Skeletal muscle satellite cell (primary cell): ENCODE results near the gene MCF2. TPM values are rescaled to one million over a fixed set of nuclear protein-coding genes. Genes with fewer than 3 reads are reported as not detected.

Experiments used
- H3K27me3 ChIP-seq: 2 replicates; pipeline ENCODE4 v1.7.0; 2013; ENCODE audit warnings: low read length; ENCODE audit not compliant: control insufficient read depth, insufficient read depth
- H3K36me3 ChIP-seq: 2 replicates; pipeline ENCODE4 v1.7.0; 2013; ENCODE audit warnings: mild to moderate bottlenecking, control low read depth, low read length; ENCODE audit not compliant: insufficient read depth
- H3K4me1 ChIP-seq: 2 replicates; pipeline ENCODE4 v1.7.0; 2013; ENCODE audit warnings: low read length; ENCODE audit not compliant: control insufficient read depth, insufficient read depth
- H3K4me2 ChIP-seq: 2 replicates; pipeline ENCODE4 v1.7.0; 2013; ENCODE audit warnings: mild to moderate bottlenecking, low read length
- H3K4me3 ChIP-seq: 2 replicates; pipeline ENCODE4 v1.7.0; 2013; ENCODE audit warnings: low read length
- H3K9ac ChIP-seq: 2 replicates; pipeline ENCODE4 v1.7.0; 2013; ENCODE audit warnings: mild to moderate bottlenecking, low read depth, low read length, moderate library complexity
- H3K9me3 ChIP-seq: replicated peaks from 2 replicates; pipeline ENCODE4 v1.7.0; 2013; ENCODE audit warnings: mild to moderate bottlenecking, control low read depth, low read length
- total RNA-seq: library from RNA; depleted of rRNA; stranded (reverse); fragments of >200 nt; gene quantifications from 2 replicates; pipeline ENCODE4 v1.2.3, GENCODE V29; 2012; rRNA removed

Gene MCF2, protein sequence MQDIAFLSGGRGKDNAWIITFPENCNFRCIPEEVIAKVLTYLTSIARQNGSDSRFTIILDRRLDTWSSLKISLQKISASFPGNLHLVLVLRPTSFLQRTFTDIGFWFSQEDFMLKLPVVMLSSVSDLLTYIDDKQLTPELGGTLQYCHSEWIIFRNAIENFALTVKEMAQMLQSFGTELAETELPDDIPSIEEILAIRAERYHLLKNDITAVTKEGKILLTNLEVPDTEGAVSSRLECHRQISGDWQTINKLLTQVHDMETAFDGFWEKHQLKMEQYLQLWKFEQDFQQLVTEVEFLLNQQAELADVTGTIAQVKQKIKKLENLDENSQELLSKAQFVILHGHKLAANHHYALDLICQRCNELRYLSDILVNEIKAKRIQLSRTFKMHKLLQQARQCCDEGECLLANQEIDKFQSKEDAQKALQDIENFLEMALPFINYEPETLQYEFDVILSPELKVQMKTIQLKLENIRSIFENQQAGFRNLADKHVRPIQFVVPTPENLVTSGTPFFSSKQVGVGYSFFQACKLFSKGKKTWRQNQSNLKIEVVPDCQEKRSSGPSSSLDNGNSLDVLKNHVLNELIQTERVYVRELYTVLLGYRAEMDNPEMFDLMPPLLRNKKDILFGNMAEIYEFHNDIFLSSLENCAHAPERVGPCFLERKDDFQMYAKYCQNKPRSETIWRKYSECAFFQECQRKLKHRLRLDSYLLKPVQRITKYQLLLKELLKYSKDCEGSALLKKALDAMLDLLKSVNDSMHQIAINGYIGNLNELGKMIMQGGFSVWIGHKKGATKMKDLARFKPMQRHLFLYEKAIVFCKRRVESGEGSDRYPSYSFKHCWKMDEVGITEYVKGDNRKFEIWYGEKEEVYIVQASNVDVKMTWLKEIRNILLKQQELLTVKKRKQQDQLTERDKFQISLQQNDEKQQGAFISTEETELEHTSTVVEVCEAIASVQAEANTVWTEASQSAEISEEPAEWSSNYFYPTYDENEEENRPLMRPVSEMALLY
- total RNA-seq, result under 0.01 and 0.25 TPM in 2 replicates

DNA sequence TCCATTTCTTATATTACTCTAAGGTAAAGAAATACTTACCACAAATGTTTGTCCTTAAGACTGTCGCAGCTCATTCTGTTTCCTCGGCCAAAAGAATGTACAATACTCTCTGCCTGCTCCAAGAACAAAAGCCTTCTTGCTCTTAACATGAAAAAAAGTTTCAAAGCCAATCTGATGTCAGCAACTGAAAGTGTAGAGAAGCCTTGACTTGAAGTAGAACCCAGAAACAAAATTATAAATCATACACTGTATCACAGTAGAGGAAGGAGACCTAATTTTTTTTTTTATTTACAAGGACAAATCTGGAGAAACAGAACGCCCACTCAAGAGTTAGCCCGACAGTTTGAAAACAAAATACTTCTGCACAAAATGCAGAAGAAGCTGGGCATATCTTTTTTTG lies at the start of gene MCF2:
MCF2 (minus strand) TSS at position 101 of the 400 bp plus-strand sequence. CDS start 56,423 bp downstream, outside the sequence.
- no peaks in the 10 kb centered on the region for H3K9me3 ChIP-seq
- H3K9ac ChIP-seq, result no peak within 1 kb of the TSS
- no peak within 1 kb of the TSS for H3K4me3 ChIP-seq
- no peak within 1 kb of the TSS for H3K4me2 ChIP-seq
- no peaks in the 10 kb centered on the region for H3K27me3 ChIP-seq
- H3K36me3 ChIP-seq, result no peaks in the 10 kb centered on the region
- H3K4me1 ChIP-seq, result no peaks in the 10 kb centered on the region

DNA sequence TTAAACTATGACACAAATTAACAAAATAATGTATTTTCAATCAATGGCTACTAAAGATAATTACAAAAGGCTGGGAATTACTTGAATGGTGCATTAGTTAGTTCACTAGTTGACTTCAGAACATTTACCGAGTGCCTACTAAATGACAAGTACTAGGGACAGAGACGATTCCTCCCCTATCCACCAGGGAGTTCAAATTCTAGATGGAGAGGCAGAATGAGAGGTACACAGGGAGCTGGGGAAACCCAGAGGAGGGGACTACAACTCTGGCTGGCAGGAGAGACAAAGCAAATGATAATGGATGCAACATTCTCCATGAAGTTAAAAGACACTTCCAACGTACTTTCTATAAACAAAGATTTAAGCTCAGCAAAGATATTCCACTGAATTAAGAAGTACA lies 43.1 kb upstream of the MCF2 start:
- peaks cover 3% of the 10 kb centered on the region for H3K36me3 ChIP-seq
- no peak overlapping the region for H3K9ac ChIP-seq
- H3K4me2 ChIP-seq, result no peak overlapping the region
- no peaks in the 10 kb centered on the region for H3K9me3 ChIP-seq
- H3K4me3 ChIP-seq, result no peak overlapping the region
- H3K4me1 ChIP-seq, result no peaks in the 10 kb centered on the region
- H3K27me3 ChIP-seq, result no peaks in the 10 kb centered on the region

DNA sequence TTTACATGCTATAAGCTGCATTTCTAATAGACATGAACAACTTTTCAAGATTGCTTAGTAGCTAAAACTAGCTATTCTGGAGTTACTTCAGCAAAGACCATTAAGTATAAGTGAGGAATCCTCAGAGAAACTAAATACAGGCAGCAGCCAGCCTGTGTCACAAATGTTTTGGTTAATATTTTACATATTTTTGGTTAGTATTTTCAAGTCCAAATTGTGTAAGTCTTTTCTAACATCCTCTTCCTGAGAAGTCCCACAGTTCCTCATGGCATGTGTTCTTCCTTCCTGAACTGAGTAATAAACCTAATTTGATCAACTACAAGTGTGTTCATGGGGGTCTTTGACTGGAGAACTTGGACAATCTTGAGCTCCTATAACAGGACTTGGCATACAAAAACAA lies 42.4 kb upstream of the MCF2 start:
- H3K9me3 ChIP-seq, result no peaks in the 10 kb centered on the region
- no peak overlapping the region for H3K4me3 ChIP-seq
- H3K4me2 ChIP-seq, result no peak overlapping the region
- H3K9ac ChIP-seq, result no peak overlapping the region
- H3K36me3 ChIP-seq, result peaks cover 3% of the 10 kb centered on the region
- no peaks in the 10 kb centered on the region for H3K27me3 ChIP-seq
- no peaks in the 10 kb centered on the region for H3K4me1 ChIP-seq

DNA sequence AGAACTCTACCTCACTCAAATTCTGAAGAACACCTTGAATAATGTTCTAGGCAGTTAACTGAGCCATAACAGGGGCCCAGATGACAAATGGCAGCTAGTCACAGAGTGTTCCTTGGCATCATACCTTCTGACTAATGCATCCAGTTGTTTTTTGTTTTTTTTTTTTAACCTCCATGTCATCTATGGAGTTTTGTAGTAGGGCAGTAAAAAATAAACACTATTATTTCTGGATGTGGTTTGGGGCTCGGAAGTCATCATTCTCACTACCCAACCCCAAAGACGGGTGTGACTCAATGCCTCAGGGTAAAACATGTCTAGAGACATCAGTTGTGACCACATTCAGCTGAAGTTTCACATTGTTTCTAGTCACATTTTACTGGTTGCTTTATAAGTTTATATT lies 31.2 kb upstream of the MCF2 start:
- Histone ChIP-seq H3K4me1 (peaks cover 23% of the 10 kb centered on the region), H3K9me3 (no peaks in the 10 kb centered on the region), H3K27me3 (no peaks in the 10 kb centered on the region), H3K4me2 (peak overlapping the region; percentile 55), H3K36me3 (no peaks in the 10 kb centered on the region), H3K4me3 (no peak overlapping the region), H3K9ac (no peak overlapping the region)

DNA sequence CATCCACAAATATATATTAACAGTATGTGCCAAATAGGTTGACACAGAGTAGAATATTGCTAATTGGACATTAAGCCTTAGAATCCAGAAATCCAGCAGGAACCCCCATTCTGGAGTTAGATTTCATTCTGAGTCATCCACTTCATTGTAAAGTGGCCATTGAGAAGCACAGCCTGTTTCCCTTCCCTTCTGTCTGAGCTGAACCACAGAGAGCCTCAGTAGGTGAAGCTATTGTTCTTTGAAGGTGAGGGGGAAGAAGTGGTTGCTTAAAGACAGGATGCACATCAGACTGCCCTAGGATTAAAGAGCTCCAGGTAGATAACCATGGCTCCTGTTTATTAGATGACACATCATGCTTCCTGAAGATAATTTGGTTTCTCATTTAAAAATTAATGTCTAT lies 30.6 kb upstream of the MCF2 start:
- no peaks in the 10 kb centered on the region for H3K9me3 ChIP-seq
- H3K36me3 ChIP-seq, result no peaks in the 10 kb centered on the region
- no peak overlapping the region for H3K9ac ChIP-seq
- H3K4me1 ChIP-seq, result peaks cover 23% of the 10 kb centered on the region
- H3K4me3 ChIP-seq, result no peak overlapping the region
- H3K4me2 ChIP-seq, result peak overlapping the region; percentile 55
- no peaks in the 10 kb centered on the region for H3K27me3 ChIP-seq

DNA sequence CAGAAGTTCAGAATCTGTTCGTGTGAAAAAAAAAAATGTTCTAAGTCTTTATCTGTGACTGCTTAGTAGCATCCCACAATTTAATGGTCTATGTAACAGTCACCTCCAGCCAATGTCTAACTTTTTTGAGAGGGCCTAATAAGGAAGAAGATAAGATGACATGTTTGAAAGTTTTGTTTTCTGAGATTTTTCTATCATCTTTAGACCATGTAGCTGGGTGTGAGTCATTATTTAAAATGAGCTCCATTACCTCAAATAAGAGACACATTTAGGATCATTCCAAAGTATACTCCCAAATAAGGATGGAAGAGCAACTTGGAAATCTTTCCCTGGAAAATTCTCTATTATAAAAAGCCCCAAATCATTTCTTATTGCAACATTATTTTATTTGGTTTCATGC lies 28.2 kb upstream of the MCF2 start:
- Histone ChIP-seq H3K9me3 (no peaks in the 10 kb centered on the region), H3K4me2 (no peak overlapping the region), H3K4me3 (no peak overlapping the region), H3K4me1 (peaks cover 23% of the 10 kb centered on the region), H3K9ac (no peak overlapping the region), H3K36me3 (peaks cover 4% of the 10 kb centered on the region), H3K27me3 (no peaks in the 10 kb centered on the region)

DNA sequence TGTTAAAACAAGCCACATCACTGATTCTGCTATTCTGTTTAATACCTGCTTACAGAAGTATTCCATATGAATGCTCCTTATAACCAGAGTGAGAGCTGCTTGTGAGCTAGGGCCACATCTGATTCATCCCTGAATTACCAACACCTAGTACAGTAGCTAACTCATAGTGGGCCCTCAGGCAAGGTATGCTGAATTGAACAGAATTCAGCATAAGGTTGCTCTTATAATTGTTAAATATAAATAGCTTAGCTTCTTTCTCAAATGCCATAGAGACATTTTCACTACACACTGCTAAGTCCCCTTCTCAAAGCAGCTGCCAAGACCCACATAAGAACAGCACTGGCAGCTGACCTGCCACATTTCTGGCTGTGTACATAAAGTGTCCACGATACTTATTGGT lies 27.0 kb upstream of the MCF2 start:
- no peak overlapping the region for H3K4me3 ChIP-seq
- peaks cover 18% of the 10 kb centered on the region for H3K4me1 ChIP-seq
- peaks cover 4% of the 10 kb centered on the region for H3K36me3 ChIP-seq
- H3K9me3 ChIP-seq, result no peaks in the 10 kb centered on the region
- no peaks in the 10 kb centered on the region for H3K27me3 ChIP-seq
- H3K9ac ChIP-seq, result no peak overlapping the region
- H3K4me2 ChIP-seq, result no peak overlapping the region

DNA sequence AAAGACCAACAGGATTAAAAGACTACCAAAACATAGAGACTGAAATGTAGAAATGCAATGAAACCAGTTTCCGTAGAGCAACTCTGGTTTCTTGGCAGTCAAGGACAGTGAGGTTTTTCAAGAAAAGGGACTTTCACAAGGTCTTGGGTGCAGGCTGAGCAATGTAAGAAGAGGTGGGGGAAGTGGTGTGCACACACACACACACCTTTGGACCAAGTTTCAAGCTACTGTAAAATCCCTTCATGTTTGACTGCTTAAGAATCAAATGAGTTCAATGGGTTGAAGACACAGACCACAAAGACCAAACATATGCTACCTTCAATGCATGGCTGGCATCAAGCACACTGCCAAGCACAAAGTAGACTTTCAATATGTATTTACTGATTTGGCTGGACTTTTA lies 17.8 kb upstream of the MCF2 start:
- no peaks in the 10 kb centered on the region for H3K9me3 ChIP-seq
- no peak overlapping the region for H3K4me3 ChIP-seq
- H3K4me1 ChIP-seq, result no peaks in the 10 kb centered on the region
- no peak overlapping the region for H3K9ac ChIP-seq
- no peaks in the 10 kb centered on the region for H3K36me3 ChIP-seq
- no peak overlapping the region for H3K4me2 ChIP-seq
- H3K27me3 ChIP-seq, result no peaks in the 10 kb centered on the region

DNA sequence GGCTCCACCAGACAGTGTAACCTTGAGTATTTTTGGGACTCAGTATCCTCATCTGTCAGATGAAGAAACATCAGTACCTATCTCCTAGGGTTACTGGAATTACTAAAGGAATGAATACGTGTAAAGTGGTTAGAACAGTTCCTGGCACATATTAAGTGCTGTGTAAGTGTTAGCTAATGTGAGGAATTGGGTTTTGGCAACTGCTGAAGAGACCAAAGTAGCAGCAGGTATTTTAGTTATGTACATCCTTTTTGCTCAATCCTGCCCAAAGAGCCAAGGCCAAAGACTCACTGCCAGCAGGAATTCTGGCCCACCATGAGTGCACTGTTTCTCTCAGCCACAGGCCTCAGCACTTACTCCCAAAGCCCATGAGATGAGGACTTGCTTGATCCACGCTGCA lies 16.7 kb upstream of the MCF2 start:
- H3K9me3 ChIP-seq, result no peaks in the 10 kb centered on the region
- H3K4me1 ChIP-seq, result peaks cover 7% of the 10 kb centered on the region

DNA sequence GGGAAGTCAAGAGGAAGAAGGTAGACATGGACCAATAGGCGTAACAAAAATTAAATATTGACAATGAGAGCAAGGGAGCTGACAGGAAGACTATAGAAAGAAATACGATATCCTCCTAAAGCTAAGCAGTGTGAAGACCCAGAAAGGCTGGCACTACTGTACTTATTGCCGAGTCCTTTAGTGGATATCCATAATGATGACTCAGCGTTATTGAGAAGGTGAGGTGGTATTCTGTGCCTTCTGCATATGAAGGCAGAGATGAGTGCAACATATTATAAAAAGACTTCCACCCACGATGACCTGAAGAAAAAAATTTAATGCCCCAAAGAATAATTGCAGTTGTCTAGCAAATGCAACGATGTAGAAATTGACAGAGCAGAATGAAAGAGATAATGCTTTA lies 13.0 kb upstream of the MCF2 start:
- Histone ChIP-seq H3K36me3 (no peaks in the 10 kb centered on the region), H3K9me3 (no peaks in the 10 kb centered on the region), H3K4me1 (peaks cover 9% of the 10 kb centered on the region), H3K9ac (no peak overlapping the region), H3K4me2 (no peak overlapping the region), H3K4me3 (no peak overlapping the region), H3K27me3 (no peaks in the 10 kb centered on the region)

More for the DNA sequence above, 16.7 kb upstream of the MCF2 start:
- no peak overlapping the region for H3K4me3 ChIP-seq
- no peaks in the 10 kb centered on the region for H3K36me3 ChIP-seq
- H3K27me3 ChIP-seq, result no peaks in the 10 kb centered on the region
- H3K9ac ChIP-seq, result no peak overlapping the region
- no peak overlapping the region for H3K4me2 ChIP-seq

DNA sequence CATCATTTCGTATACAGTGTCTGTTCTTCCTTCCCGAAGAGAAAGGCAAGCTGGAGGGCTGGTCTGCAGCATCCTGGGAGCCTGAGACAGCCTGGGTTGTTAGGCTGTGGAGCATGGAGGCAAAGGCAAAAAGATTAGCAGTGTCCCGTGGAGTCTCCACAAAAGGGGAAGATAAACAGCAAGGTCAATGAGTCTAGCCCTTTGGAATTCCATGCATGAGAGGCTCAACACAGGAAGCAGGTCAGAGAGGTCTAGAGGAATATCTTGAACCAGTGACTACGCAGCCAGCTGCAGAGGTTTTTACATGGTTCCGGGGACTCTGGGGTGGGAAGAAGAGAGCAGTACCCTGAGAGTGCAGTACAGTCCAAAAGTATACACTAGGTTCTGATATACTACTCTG lies 12.2 kb upstream of the MCF2 start:
- H3K4me3 ChIP-seq, result no peak overlapping the region
- no peak overlapping the region for H3K9ac ChIP-seq
- H3K9me3 ChIP-seq, result no peaks in the 10 kb centered on the region
- no peaks in the 10 kb centered on the region for H3K27me3 ChIP-seq
- no peaks in the 10 kb centered on the region for H3K36me3 ChIP-seq
- peaks cover 9% of the 10 kb centered on the region for H3K4me1 ChIP-seq
- H3K4me2 ChIP-seq, result peak overlapping the region; percentile 44
